Ishikawa (cell line): Measurements from ENCODE around the gene DDX54.

Experiments
- CREB1 ChIP-seq: IDR thresholded peaks from 2 replicates; pipeline ENCODE4 v1.6.1; 2012; ENCODE audit warnings: low read depth
- EGR1 ChIP-seq: IDR thresholded peaks from 2 replicates; pipeline ENCODE4 v1.6.1; 2012
- EP300 ChIP-seq: IDR thresholded peaks from 2 replicates; pipeline ENCODE4 v1.6.1; 2012; ENCODE audit warnings: borderline replicate concordance
- FOXM1 ChIP-seq: IDR thresholded peaks from 2 replicates; pipeline ENCODE4 v1.6.1; 2012; ENCODE audit warnings: low read depth, borderline replicate concordance
- RAD21 ChIP-seq: IDR thresholded peaks from 2 replicates; pipeline ENCODE4 v1.6.1; 2012; ENCODE audit warnings: low read depth
- REST ChIP-seq: IDR thresholded peaks from 2 replicates; pipeline ENCODE4 v1.6.1; 2012; ENCODE audit warnings: low read depth, mild to moderate bottlenecking
- TCF12 ChIP-seq: IDR thresholded peaks from 2 replicates; pipeline ENCODE4 v1.6.1; 2012; ENCODE audit warnings: low read depth
- YY1 ChIP-seq: IDR thresholded peaks from 2 replicates; pipeline ENCODE4 v1.6.1; 2012; ENCODE audit warnings: low read depth
- TF ChIP-seq, protein P1 (sequence below): IDR thresholded peaks from 2 replicates; pipeline ENCODE4 v1.6.1; 2012
- TF ChIP-seq, protein P2 (sequence below): IDR thresholded peaks from 2 replicates; pipeline ENCODE4 v1.6.1; 2012

GRCh38 chr12:113118142-113118541 lies 67.1 kb downstream of the DDX54 start:
- TF ChIP-seq YY1 (no peak), REST (no peak), CREB1 (no peak), RAD21 (no peak), FOXM1 (no peak), EGR1 (no peak), TCF12 (no peak), EP300 (no peak)
- TF ChIP-seq, protein P1, sequence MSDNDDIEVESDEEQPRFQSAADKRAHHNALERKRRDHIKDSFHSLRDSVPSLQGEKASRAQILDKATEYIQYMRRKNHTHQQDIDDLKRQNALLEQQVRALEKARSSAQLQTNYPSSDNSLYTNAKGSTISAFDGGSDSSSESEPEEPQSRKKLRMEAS, result no peak
- TF ChIP-seq, protein P2, sequence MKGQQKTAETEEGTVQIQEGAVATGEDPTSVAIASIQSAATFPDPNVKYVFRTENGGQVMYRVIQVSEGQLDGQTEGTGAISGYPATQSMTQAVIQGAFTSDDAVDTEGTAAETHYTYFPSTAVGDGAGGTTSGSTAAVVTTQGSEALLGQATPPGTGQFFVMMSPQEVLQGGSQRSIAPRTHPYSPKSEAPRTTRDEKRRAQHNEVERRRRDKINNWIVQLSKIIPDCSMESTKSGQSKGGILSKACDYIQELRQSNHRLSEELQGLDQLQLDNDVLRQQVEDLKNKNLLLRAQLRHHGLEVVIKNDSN, result no peak
